Activated gamma-delta T cell (primary cell): ENCODE data around the gene EIPR1.

ENCODE experiments used
- DNase-seq: peaks from one replicate; lab custom pipeline; 2025; lab: John Stamatoyannopoulos, UW

EIPR1 gene

GRCh38 chr2:3147651-3148530, 229.7 kb downstream of the EIPR1 start:
- no peak for DNase-seq

GRCh38 chr2:3146772-3147650, 230.6 kb downstream of the EIPR1 start:
- DNase-seq, result no peak

- DNase-seq, result no peak
Measured at GRCh38 chr2:3146175-3146574, 231.4 kb downstream of the EIPR1 start.

- DNase-seq, result no peak
Measured at GRCh38 chr2:3145471-3146021, 232.1 kb downstream of the EIPR1 start.

GRCh38 chr2:3144856-3145255, 232.8 kb downstream of the EIPR1 start:
- DNase-seq, result no peak

- no peak for DNase-seq
Measured at GRCh38 chr2:3143602-3144001, 234.0 kb downstream of the EIPR1 start.

GRCh38 chr2:3142961-3143571, 234.6 kb downstream of the EIPR1 start:
- DNase-seq, result no peak

GRCh38 chr2:3142210-3142609, 235.4 kb downstream of the EIPR1 start:
- DNase-seq, result no peak

GRCh38 chr2:3141696-3142095, 235.9 kb downstream of the EIPR1 start:
- no peak for DNase-seq

GRCh38 chr2:3139906-3140305, 237.7 kb downstream of the EIPR1 start:
- DNase-seq, result no peak
